ENCODE results near the gene SFXN2.

DNA sequence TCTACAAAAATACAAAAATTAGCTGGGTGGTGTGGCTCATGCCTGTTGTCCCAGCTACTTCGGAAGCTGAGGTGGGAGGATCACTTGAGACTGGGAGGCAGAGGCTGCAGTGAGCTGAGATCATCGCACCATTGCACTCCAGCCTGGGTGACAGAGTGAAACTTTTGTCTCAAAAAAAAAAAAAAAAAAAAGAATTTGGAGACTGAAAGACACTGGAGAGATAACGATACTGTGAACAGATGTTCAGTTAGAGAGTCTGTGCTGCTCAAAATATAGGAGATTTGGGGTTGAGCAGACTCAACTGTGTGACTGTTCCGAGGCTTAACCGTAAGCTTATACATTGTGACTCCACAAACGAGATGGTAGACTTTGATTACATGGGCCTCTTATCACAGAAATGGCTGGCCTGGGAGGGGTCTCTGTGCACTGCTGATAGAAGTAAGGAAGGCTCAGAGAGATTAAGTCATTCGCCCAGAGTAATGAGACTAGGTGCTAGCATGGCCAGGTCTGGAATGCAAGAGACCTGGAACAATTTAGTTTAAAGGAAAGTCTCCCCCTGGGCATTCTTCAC, 48.7 kb downstream of the SFXN2 start:
- TF ChIP-seq CTCF (IDR thresholded peaks at IDR 0.05 in 4 of 5, conservative IDR thresholded peaks at IDR 0.05 in 1 of 5) (no peak), POLR2A (IDR thresholded peaks at IDR 0.05) (no peak)

Measured in gastrocnemius medialis (tissue), 4 donors.